DMS 273 (cell line): ENCODE measurements around the gene ZSCAN10.
A peak's percentile ranks its signal among the peaks of the same experiment; 100 is the strongest.

Experiments
- DNase-seq: peaks from one replicate; lab custom pipeline; 2025; ENCODE audit not compliant: unreplicated experiment; lab: John Stamatoyannopoulos, UW

The ZSCAN10 gene

DNA sequence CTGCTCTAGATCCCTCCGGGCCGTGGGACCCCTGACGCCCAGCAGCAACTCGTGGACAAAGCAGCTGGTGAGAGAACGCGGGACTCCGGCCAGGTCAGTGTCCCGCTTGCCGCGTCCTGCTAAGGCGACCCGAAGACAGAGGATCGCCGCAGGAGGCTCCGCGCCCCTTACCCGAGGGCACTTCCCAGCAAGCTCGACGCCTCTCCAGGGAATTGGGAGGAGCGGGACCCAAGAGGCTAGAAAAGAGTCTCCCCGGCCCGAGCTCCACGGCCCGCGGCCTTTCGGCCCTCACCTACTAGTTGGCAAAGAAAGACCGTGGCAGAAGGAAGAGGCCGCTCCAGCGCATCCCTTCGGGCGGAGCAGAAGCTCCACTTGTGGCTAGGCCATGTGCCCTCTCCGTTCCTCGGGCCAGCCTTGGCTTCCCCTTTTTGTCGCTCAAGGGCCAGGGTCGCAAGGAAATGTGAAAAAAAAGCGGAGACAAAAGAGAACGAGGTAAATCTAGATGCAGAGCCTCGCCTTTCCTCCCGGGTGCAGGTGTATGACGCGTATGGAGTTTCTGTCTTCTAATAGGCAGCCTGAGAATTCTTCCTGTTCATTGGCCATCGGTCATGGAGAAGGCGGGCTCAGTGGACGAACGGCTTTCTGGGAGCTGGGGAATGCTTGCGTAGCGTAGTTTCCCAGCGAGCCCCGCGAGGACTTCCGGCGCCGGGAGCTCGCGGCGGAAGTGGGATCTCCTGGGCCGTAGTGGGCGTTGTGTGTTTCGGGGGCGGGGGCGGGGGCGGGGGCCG is 35.4 kb upstream of the ZSCAN10 start, which contains the start of gene ZNF213:
ZNF213 (plus strand) TSS at position 692 of the 788 bp plus-strand sequence. CDS start 2,252 bp downstream, outside the sequence.
- peak; percentile 99 for DNase-seq

DNA sequence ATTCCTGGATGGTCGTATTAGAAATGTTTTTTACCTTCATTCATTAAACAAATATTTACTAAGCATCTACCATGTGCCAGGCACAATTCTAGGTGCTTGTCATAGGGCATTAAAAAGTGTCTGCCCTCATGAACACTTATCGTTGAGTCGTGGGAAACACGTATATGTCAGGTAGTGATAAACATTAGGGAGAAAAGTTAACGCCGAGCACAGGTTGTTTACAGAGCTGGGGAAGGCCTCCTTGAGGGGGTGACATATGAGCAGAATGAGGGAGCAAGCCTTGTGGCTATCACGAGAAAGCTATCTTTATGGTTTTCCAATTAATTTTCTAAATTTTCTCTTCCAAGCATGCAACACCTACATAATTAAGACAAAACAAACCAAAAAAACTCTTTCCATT is 34.8 kb upstream of the ZSCAN10 start:
- DNase-seq: peak; percentile 36

DNA sequence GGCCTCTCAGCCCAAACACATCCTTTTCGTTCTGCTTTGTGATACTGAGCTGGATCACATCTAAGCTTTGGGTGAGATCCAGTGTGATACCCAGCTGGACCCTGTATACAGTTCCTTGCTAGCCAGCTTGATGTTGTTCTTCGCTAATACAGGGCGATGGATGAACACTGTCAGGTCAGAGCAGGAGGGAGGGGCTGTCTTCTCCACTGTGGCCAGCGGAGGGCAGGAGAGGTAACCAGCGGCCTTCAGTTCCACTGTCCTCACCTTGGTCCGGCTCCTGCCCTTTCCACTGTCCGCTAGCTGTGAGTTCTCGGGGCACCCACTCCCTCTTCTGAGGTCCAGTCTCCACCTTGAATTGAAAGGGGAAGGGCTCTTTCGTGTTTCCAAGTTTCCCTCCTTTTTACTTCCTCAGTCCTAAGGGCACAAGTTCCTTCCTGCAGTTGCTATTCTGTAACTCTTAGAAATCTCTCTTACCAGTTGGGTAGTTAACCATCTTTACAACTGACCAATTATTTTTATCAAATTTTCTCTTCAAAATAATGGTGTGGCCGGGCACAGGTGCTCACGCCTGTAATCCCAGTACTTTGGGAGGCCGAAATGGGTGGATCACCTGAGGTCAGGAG is 32.8 kb upstream of the ZSCAN10 start:
- DNase-seq: peak; percentile 62

DNA sequence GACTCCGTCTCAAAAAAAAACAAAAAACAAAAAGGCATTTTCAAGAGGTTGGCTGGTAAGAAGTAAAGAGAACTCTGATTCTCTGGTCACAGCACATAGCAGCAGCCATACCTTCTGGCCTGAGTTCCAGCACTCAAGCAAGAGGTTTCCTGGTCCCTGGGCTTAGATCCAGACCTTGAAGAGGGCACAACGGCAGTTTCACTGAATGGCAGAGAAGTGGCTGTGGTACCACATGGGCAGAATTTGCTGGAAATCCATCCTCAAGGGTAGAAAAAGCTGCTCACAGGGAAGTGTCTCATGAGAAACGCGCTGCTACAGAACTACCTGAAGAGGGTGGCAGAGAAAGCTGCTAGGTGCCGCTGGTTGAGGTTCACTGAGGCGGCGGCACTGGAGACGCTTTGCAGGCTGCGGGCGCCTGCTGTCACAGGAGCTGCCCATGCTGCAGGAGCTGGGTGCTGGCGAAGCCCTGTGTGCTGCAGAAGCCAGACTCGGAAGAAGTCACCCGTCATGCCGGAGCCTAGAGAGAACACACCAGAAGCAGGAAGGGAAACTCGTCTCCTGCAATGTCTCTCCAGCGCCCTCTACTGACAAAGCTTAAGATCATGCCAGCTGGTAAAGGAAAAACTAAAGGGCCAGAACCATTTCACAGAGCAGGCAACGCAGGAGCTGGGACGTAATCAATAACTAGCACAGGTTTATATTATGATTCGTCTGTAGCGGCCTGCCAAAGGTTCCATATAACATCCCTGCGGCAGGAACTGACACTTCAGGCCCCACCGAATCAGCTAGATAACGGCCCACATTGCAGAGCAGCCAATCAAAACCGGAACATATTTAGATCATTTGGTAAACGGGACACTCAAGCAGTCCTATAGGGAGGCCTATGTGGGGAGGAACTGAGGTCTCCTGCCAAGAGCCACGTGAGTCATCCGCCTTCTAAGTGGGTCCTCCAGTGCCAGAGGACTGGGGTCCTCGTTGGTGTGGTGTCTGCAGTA is 30.3 kb upstream of the ZSCAN10 start:
- DNase-seq: peak; percentile 90

DNA sequence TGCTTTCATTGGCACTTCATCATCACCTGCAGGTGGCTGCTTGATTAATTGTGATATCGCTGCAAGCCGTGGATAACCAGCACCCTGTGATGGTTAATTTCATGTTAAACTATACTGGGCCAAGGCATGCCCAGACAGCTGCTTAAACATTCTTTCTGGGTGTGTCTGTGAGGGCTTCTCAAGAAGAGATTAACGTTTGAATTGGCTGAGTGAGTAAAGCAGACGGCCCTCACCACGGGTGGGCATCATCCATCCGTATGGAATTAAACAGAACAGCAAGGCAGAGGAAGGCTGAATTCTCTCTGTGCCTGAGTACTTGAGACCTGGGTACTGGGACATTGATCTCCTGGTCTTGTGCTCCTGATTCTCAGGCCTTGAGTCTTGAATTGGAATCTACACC is 28.7 kb upstream of the ZSCAN10 start:
- peak; percentile 94 for DNase-seq

DNA sequence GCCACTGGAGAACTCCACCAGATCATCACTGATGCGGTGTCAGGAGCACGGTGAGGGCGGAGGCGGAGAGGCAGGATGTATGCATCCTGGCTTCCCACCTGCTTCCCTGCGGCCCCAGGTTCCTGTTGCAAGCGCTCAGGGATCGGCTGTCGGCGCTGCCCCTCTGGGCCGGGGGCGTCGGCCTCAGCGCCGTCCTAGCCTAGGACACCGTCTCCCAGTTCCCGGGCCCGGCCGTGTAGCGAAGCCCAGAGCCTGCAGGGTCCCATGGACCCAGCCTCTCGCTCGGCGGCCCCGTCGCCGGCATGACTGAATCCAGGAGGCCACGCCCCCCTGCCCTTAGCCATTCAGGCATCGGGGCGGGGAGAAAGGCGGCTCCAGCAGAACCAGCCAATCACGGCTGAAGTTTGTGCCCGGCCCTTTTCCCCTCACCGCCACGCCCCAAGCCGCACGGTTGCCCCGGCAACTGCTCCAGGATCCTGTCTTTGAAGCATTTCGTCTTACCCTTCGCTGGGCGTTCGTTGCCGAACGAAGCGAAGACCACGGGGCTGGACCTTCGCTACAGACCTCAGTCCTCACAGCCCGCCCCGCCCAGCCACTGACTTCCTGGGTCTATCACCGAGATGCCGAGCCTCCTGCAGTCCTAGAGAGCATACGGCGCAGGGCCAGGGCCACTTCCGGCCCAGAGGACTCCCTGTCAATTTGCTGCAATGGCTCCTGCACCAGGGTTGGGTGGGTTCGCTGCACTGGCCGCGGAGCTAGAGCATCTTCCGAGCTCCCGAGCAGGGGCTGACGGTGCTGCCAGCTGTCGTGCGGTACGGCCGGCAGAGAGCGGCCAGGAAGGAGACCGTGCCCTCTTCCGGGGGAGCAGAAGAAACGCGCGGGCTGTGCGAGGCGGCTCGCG is 25.1 kb upstream of the ZSCAN10 start:
- DNase-seq: peak; percentile 98

DNA sequence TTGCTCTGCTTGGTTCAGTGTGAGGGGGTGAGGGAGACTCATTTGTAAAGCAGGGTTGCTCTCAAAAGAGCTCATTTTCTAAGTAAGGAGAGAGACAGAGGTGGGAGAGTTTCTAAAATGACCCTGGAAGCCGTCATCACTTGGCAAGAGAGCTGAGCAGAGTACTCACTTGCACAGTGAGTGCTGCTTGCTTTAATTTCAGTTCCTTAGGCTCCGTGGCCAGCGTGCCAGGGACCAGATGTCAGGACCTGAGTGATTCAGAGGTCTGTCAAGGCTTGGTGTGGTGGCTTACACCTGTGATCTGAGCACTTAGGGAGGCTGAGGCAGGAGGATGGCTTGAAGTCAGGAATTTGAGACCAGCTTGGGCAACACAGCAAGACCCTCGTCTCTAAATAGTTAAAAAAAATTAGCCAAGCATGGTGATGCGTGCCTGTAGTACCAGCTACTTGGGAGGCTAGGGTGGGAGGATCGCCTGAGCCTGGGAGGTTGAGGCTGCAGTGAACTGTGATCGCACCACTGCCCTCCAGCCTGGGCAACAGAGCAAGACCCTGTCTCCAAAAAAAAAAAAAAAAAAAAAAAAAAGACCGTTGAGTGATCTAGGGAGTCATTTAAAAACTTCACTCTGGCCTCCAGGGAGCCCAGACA is 24.0 kb upstream of the ZSCAN10 start:
- peak; percentile 54 for DNase-seq

GRCh38 chr16:3121851-3122467 is 22.9 kb upstream of the ZSCAN10 start:
- peak; percentile 74 for DNase-seq

DNA sequence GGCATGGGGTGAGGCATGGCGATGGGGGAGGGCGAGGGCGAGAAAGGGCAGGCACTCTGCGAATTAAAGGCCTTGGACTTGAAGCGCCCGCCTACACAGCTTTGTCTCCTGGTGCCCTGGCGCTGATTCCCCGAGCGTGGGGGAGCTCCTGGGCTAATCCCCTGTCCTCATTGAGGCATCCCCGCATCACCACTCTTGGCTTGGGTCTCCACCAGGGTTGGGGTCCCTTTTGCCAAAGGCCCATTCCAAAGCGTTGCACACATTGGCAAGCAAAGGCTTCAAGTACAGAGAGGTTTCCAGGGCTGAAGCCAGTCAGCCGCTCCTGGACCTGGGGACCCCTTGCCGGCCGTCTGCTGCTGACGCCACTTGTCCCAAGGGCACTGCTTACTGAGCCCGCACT is 21.3 kb upstream of the ZSCAN10 start:
- DNase-seq: no peak

DNA sequence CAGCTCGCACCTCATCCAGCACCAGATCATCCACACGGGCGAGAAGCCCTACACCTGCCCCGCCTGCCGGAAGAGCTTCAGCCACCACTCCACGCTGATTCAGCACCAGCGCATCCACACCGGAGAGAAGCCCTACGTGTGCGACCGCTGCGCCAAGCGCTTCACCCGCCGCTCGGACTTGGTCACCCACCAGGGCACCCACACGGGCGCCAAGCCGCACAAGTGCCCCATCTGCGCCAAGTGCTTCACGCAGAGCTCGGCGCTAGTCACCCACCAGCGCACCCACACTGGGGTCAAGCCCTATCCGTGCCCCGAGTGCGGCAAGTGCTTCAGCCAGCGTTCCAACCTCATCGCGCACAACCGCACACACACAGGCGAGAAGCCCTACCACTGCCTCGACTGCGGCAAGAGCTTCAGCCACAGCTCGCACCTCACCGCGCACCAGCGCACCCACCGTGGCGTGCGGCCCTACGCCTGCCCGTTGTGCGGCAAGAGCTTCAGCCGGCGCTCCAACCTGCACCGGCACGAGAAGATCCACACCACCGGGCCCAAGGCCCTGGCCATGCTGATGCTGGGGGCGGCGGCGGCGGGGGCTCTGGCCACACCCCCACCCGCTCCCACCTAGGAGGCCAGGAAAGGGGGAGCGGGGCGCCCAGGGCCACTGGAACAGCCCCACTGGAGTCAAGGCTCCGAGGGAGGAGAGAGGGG is 20.8 kb upstream of the ZSCAN10 start:
- no peak for DNase-seq

DNA sequence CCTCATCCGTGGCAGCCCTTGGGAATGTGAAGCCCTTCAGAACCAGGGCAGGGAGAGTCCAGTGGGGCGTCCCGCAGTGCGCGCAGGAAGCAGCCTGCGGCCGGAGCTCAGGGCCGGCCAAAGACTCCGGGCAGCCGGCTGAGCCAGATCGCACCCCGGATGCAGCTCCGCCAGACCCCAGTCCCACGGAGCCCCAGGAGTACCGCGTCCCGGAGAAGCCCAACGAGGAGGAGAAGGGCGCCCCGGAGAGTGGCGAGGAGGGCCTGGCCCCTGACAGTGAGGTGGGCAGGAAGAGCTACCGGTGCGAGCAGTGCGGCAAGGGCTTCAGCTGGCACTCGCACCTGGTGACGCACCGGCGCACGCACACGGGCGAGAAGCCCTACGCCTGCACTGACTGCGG is 20.2 kb upstream of the ZSCAN10 start:
- no peak for DNase-seq

DNA sequence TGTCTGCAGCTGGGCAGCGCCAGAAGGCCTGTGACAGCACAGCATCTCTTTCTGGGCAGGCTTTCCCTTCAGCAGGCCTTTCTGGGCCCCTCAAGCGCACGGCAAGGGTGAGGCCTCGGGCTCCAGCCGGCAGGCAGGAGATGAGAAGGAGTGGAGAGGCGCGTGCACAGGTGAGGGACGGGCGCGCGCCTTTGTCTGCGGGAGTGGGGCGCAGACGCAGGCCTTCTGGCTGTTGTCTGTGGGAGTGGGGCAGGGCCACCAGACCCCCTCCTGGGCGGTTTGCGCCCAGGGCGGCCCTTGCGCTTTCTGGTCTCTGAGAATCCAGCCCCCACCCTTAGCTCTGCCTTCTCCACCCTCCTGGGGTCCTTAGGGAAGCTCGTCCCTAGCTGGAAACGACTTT is 19.8 kb upstream of the ZSCAN10 start:
- DNase-seq: no peak

GRCh38 chr16:3118204-3118790 is 19.2 kb upstream of the ZSCAN10 start:
- DNase-seq: no peak

DNA sequence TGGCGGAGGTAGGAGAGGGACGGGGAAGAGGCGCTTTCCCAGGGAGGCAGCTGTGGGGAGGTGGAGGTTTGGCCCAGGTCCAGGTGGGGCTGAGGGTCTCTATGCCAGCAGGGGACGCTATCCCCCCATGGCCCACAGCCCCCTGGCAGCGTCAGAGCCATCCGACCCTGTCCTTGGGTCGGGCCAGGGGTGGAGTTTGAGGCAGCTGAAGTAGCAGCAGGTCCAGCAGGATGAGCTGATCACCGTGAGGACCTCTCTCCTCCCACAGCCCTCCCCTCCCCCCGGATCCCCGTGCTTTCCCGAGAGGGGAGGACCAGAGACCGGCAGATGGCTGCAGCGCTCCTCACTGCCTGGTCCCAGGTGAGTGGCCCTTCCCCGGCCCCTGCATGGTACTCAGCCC is 16.5 kb upstream of the ZSCAN10 start:
- peak; percentile 57 for DNase-seq

- no peak for DNase-seq
Observed at GRCh38 chr16:3115003-3115402, 15.9 kb upstream of the ZSCAN10 start.

- DNase-seq: no peak
Observed at GRCh38 chr16:3113765-3114479, 14.8 kb upstream of the ZSCAN10 start.

DNA sequence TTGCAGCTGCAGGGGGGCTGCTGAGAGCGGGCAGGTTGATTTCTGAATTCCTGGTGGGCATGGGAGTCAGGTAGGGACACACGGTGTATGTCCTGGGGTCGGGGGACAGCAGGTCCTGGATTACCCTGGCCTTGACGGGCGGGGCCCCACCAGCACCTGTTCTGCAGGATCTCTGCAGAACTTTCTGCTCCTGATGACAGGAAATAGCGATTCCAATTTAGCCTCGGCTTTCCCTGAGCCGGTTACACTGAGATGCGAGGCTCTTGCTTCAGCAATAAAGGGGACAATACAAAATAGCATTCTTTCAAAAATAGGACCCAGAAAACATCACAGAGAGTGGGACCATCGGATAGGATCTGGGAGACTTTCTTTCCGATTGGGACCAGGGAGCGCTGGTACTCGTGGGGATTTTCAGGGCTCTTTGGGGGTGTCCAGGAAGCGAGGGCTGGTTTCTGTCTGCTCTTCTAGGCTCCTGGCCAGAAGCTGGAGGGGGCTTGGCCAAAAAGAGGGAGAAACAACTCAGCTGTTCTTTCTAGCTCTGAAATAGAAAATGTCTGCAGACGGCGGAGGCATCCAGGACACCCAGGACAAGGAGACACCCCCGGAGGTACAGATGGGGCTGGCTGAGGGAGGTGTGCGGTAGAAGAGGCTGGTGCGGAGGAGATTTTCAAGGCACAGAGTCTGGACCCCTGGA is 13.9 kb upstream of the ZSCAN10 start:
- peak; percentile 42 for DNase-seq
